Common myeloid progenitor, CD34-positive (primary cell): Measurements from ENCODE around the gene ACADVL.

ENCODE experiments used
- CTCF ChIA-PET: fragments of 350-600 bp; sonication (Branson Sonifier 250); formaldehyde crosslinking; loops from one replicate; lab custom pipeline; 2021; ENCODE audit warnings: antibody characterized with exemption; lab: Charles Lee
- POLR2A ChIA-PET: fragments of 350-600 bp; sonication (Branson Sonifier 250); formaldehyde crosslinking; loops from one replicate; lab custom pipeline; 2021; ENCODE audit warnings: antibody characterized with exemption; lab: Charles Lee
- DNase-seq, 3 donors: peaks; one replicate each; pipeline versions ENCODE4 v3.0.0 to v3.0.0-alpha.2; 2013
- H3K27ac ChIP-seq, 2 experiments: 1 replicate in 1 of 2; 2 replicates in 1 of 2; pipeline ENCODE4 v1.7.0; 2013; ENCODE audit warnings: inconsistent platforms in 2 of 2, low read length in 2 of 2, mild to moderate bottlenecking in 2 of 2, low read depth in 1 of 2, moderate library complexity in 1 of 2; ENCODE audit not compliant: severe bottlenecking in 2 of 2, insufficient read depth in 1 of 2, poor library complexity in 1 of 2
- H3K27me3 ChIP-seq, 5 experiments: replicated peaks in 2 of 5; 1 replicate in 3 of 5; 2 replicates in 2 of 5; pipeline versions ENCODE4 v1.6.1 to v1.7.0; 2013; ENCODE audit warnings: low read length in 4 of 5, mild to moderate bottlenecking in 2 of 5, moderate library complexity in 2 of 5, inconsistent platforms in 1 of 5; ENCODE audit not compliant: insufficient read depth in 5 of 5, control insufficient read depth in 4 of 5
- H3K36me3 ChIP-seq, 4 experiments: 1 replicate in 2 of 4; 2 replicates in 2 of 4; pipeline versions ENCODE4 v1.6.1 to v1.7.0; 2013; ENCODE audit warnings: low read length in 3 of 4, control low read depth in 1 of 4, mild to moderate bottlenecking in 1 of 4; ENCODE audit not compliant: control insufficient read depth in 4 of 4, insufficient read depth in 4 of 4
- H3K4me1 ChIP-seq, 4 experiments: 1 replicate in 3 of 4; 2 replicates in 1 of 4; pipeline versions ENCODE4 v1.6.1 to v1.7.1; 2013; ENCODE audit warnings: low read length in 3 of 4, mild to moderate bottlenecking in 3 of 4, control low read depth in 1 of 4, inconsistent platforms in 1 of 4, moderate library complexity in 1 of 4; ENCODE audit not compliant: control insufficient read depth in 4 of 4, insufficient read depth in 4 of 4; ENCODE audit errors: control extremely low read depth in 1 of 4
- H3K4me3 ChIP-seq, 7 experiments: 1 replicate in 4 of 7; 2 replicates in 3 of 7; pipeline versions ENCODE4 v1.5.1 to v1.7.0; 2013; ENCODE audit warnings: mild to moderate bottlenecking in 7 of 7, low read length in 6 of 7, moderate library complexity in 6 of 7, inconsistent platforms in 2 of 7, low read depth in 2 of 7, control low read depth in 1 of 7; ENCODE audit not compliant: insufficient read depth in 4 of 7, control insufficient read depth in 1 of 7; ENCODE audit errors: extremely low read depth in 1 of 7
- H3K9me3 ChIP-seq, 5 experiments: 1 replicate in 4 of 5; 2 replicates in 1 of 5; pipeline versions ENCODE4 v1.6.1 to v1.7.1; 2013; ENCODE audit warnings: low read length in 4 of 5, mild to moderate bottlenecking in 2 of 5, inconsistent platforms in 1 of 5, low read depth in 1 of 5, moderate library complexity in 1 of 5; ENCODE audit not compliant: control insufficient read depth in 4 of 5, insufficient read depth in 2 of 5; ENCODE audit errors: control extremely low read depth in 1 of 5
- WGBS: methylation state at CpG from one replicate; pipeline ENCODE4 v1.1.5; 2013; ENCODE audit not compliant: insufficient coverage; 5-methylcytosine and 5-hydroxymethylcytosine counted together

Gene ACADVL

DNA sequence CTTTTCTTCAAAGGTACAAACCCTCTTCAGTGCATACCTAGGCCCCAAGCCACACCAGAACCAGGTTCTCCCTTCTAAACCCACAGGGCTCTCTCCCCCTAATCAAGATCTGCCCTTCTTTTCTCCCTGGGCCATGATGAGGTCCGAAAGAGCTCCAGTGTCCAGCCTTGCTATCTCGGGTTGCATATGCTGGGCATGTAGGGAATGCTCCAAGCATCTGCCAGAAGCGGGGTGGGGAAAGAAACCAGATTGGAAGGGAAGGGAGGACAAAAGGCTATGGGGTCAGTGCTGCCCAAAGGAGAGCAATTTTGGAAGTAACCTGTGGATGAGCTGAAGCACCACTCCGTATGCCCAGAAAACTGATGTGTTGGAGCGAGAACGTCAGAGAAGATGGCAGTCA lies 29.5 kb downstream of the ACADVL start:
- ChIA-PET POLR2A (interaction anchor here (0.6 kb wide), 1 partner anchor 106 kb away, joined by 3 read pairs; no protein-coding TSS in a partner anchor), CTCF (interaction anchor here (0.8 to 3.9 kb wide), 6 partner anchors 9 to 34 kb away, joined by 3 to 31 read pairs (median 4); partner anchors contain the start of genes DVL2 and PHF23)
- Histone ChIP-seq H3K4me3 (peak overlapping the region in 1 of 7 experiments; percentile 94), H3K27ac (peak overlapping the region; percentile 22 to 99), H3K4me1 (peaks cover 12 to 36% (median 30%) of the 10 kb centered on the region in 4 experiments), H3K27me3 (no peaks in the 10 kb centered on the region), H3K9me3 (no peaks in the 10 kb centered on the region), H3K36me3 (peaks cover 8 to 26% (median 21%) of the 10 kb centered on the region in 4 experiments)
- no peak for DNase-seq
- WGBS = 100% methylated on average over 5 of the region's 6 CpGs

GRCh38 chr17:7249830-7250229 lies 30.1 kb downstream of the ACADVL start:
- ChIA-PET CTCF (interaction anchor here (1.1 to 3.9 kb wide), 4 partner anchors 10 to 33 kb away, joined by 3 to 31 read pairs (median 4); partner anchors contain the start of genes DVL2 and PHF23), POLR2A (interaction anchor here (0.6 kb wide), 1 partner anchor 106 kb away, joined by 3 read pairs; no protein-coding TSS in a partner anchor)
- H3K27ac ChIP-seq = peak overlapping the region; percentile 85 to 99

DNA sequence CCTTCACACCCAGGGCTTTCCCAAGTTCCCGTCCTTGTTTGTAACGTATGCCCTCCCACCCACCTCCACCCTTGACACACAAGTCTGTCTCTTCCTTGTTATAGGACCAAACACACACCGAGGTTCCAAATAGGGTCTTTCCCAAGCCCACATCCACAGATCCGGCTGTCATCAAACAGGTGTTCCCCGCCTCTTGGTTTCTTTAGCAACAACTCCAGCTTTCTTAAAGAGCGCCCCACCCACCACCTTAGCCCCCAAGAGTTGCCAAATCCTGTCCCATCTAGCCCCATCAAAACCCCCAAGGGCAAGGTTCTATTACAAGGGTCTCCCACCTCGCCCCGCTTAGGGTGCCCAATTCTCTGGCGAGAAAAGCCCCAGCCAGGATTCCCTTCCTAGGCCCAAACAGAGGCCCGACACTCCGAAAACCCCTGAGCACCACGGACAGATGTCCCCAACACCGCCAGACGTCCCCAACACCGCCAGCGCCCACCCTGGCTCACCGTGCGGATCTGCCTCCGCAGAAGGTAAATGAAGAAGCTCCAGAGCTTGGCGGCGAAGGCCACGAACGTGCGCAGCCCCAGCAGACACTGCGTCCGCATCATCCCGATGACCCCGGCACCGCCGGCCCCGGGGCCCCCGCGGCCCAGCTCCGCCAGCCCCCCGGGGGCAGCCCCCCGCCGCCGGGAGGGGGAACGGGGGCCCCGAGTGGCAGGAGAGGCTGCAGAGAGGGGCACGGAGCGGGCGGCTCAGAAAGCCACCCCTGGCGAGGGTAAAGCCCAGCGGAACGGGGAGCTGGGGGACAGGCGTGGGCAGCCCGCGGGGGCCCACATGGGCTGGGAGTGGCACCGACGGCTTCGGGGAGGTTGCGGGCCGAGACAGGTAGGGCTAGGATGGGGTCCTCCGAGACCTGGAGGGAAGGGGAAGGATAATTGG lies 31.2 kb downstream of the ACADVL start:
- Histone ChIP-seq H3K36me3 (peaks cover 9 to 28% (median 25%) of the 10 kb centered on the region in 4 experiments), H3K4me3 (peak overlapping the region; percentile 55 to 96 (median 90)), H3K27me3 (no peaks in the 10 kb centered on the region), H3K27ac (peak overlapping the region; percentile 85 to 99), H3K9me3 (no peaks in the 10 kb centered on the region), H3K4me1 (peaks cover 12 to 36% (median 30%) of the 10 kb centered on the region in 4 experiments)
- ChIA-PET CTCF (interaction anchor here (1.0 to 3.9 kb wide), 4 partner anchors 8 to 37 kb away, joined by 5 to 31 read pairs (median 6); partner anchors contain the start of genes GABARAP and PHF23), POLR2A (interaction anchor here (1.0 to 2.5 kb wide), 4 partner anchors 8 to 17 kb away, joined by 3 to 12 read pairs (median 5); partner anchors contain the start of genes DVL2, GABARAP and PHF23)
- DNase-seq = peak in 2 of 3 donors; percentile 82 to 85
- 0% methylated on average over 44 of the region's 55 CpGs for WGBS

More at GRCh38 chr17:7249830-7250229, 30.1 kb downstream of the ACADVL start:
- H3K4me1 ChIP-seq = peaks cover 12 to 36% (median 30%) of the 10 kb centered on the region in 4 experiments
- peak in 2 of 3 donors; percentile 43 to 47 for DNase-seq
- WGBS = 74% methylated on average over 7 of the region's 7 CpGs
- peak overlapping the region in 6 of 7 experiments; percentile 55 to 96 (median 90) for H3K4me3 ChIP-seq
- no peaks in the 10 kb centered on the region for H3K9me3 ChIP-seq
- no peaks in the 10 kb centered on the region for H3K27me3 ChIP-seq
- H3K36me3 ChIP-seq = peaks cover 6 to 26% (median 22%) of the 10 kb centered on the region in 4 experiments

DNA sequence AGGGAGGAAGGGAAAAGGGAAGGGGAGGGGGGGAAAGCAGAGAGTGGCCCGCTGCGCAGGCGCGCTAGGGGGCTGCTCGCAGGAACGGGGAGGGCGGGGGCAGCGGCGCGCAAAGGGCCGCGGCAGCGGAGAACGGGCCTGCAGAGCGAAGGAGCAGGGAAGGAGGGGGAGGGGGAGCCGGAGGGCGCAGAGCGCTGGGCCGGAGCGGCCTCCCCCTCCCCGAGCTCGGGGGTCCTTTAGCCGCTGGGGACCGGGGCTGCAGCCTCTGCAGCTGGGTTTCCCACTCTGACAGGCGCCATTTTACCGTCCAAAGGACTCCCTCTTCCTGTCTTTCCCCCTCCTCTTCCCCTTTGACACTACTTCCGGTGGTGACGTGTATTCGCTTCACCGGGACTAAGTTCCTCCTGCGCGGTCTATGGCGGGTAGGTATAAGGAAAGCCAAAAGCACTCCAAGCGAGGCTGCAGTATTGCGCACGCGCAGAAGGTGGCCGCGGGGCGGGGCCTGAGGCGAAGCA lies 32.0 kb downstream of the ACADVL start, which contains the start of gene CTDNEP1:
TSS of gene CTDNEP1 (minus strand) at position 74 of the 515 bp plus-strand sequence. CDS start 438 bp downstream, outside the sequence.
- H3K4me3 ChIP-seq = peak within 1 kb of the TSS; percentile 55 to 96 (median 90)
- peak; percentile 100 for DNase-seq
- POLR2A ChIA-PET = interaction anchor here (1.0 to 2.5 kb wide), 3 partner anchors 9 to 13 kb away, joined by 3 to 12 read pairs (median 7); partner anchors contain the start of genes GABARAP and PHF23
- no peaks in the 10 kb centered on the region for H3K9me3 ChIP-seq
- H3K36me3 ChIP-seq = peaks cover 6 to 28% (median 24%) of the 10 kb centered on the region in 4 experiments
- H3K27me3 ChIP-seq = no peaks in the 10 kb centered on the region
- peaks cover 12 to 36% (median 30%) of the 10 kb centered on the region in 4 experiments for H3K4me1 ChIP-seq
- under 1% methylated on average over 34 of the region's 41 CpGs for WGBS
- H3K27ac ChIP-seq = peak within 1 kb of the TSS; percentile 98 to 99
- CTCF ChIA-PET = interaction anchor here (1.0 to 3.9 kb wide), 3 partner anchors 9 to 37 kb away, joined by 5 to 31 read pairs (median 6); partner anchors contain the start of genes GABARAP and PHF23

- H3K27me3 ChIP-seq = no peaks in the 10 kb centered on the region
- H3K9me3 ChIP-seq = no peaks in the 10 kb centered on the region
- H3K27ac ChIP-seq = peak within 1 kb of the TSS; percentile 98 to 99
- H3K4me3 ChIP-seq = peak within 1 kb of the TSS; percentile 55 to 96 (median 90)
- peaks cover 4 to 31% (median 24%) of the 10 kb centered on the region in 4 experiments for H3K36me3 ChIP-seq
- peaks cover 12 to 36% (median 30%) of the 10 kb centered on the region in 4 experiments for H3K4me1 ChIP-seq
- POLR2A ChIA-PET = interaction anchor here (1.4 to 2.5 kb wide), 2 partner anchors 10 to 11 kb away, joined by 7 to 12 read pairs; partner anchors contain the start of gene GABARAP
- DNase-seq = peak; percentile 96
- CTCF ChIA-PET = interaction anchor here (1.0 kb wide), 1 partner anchor 10 kb away, joined by 6 read pairs; the partner anchor contains the start of gene GABARAP
- 1% methylated on average over 43 of the region's 55 CpGs for WGBS
Measured at GRCh38 chr17:7252176-7253043, 32.7 kb downstream of the ACADVL start, which contains the start of gene ELP5. TSS of gene ELP5 (plus strand) at chr17:7252215. CDS start at chr17:7252551, 336 bp downstream.
